Pons (tissue), 1 donor: Measurements from ENCODE around the gene NTRK3.

Experiments
- DNase-seq: peaks from one replicate; pipeline ENCODE4 v3.0.0-alpha.2; 2016; ENCODE audit warnings: low spot score

Gene NTRK3

DNA sequence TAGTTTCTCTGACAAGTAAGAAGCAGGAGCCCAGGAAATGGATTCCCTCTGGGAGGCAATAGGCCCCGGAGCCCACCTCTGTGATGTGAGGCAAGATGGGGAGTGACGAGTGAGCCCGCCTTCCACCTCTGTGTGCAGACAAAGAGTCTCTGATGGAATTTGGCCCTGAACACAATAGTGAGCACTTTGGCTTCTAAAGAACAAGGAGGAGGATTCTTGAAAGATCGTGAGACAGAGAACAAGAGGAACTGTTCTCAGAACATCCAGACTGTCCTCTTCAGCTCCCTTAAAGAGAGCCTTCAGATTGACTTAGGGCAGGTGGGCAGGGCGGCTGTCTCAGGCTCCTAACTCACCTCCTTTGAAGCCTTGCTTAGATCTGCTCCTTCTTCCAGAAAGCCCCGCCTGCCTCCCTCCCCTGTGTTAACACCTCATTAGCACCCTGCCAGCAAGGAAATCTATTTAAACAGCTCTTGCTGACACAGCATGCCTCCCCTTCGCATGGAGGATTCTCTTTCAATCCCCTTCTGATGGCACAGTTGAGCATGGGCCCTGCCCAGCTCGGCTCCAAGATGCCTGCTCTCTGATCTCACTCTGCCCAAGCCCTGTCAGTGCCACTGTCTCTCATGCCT, 430.3 kb downstream of the NTRK3 start:
- no peak for DNase-seq

DNA sequence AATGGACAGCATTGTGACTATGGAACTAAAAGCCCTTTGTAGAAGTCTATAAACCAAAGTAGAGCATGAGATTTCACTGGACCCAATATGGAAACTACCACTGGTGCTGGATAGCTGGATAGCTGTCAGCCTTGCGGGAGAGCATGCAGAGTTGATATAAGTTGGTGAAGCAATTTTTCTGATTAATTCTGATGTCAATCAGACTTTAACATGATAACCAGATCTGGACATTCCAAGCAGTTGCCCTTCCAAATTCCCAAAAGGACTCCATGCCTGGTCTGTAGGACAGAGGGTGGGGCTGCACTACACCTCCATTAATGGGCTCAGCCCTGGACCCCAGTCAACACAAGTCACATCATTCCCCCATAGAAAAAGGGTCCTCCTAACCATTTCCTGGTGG, 437.8 kb downstream of the NTRK3 start:
- DNase-seq: no peak

DNA sequence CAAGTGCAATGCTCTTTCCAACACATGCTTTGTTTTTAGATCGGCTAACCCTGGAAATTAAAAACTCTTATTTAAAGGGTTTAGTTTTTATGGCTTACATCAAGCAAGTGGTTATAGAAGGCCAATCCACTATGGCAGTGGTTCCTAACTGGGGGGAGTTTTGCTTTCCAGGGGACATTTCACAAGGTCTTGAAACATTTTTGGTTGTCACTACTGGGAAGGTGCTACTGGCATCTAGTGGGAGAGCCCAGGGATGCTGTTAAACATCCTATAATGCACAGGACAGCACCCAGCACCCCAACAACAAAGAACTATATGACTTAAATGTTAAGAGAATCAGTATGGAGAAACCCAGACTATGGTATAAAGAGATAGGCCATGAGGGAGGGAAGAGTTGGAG, 439.0 kb downstream of the NTRK3 start:
- no peak for DNase-seq

DNA sequence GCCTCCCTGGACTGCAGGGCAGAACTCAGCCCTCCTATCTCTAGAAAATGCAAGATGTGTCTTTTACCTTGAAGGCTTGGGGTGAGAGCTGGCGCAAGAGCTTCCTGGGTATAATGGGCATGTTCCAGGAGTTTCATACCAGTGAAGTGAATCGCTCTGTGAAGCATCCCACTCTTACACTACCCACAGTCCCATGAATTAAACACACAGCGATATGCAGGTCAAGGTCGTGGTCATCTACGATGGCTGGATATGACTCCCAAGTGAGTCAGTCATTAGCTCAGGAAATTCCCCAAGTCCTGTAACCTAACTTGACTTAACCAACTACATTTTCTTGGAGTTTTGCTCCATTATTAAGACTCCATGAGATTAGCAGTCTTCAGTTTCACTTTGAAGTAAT, 439.7 kb downstream of the NTRK3 start:
- DNase-seq: no peak

DNA sequence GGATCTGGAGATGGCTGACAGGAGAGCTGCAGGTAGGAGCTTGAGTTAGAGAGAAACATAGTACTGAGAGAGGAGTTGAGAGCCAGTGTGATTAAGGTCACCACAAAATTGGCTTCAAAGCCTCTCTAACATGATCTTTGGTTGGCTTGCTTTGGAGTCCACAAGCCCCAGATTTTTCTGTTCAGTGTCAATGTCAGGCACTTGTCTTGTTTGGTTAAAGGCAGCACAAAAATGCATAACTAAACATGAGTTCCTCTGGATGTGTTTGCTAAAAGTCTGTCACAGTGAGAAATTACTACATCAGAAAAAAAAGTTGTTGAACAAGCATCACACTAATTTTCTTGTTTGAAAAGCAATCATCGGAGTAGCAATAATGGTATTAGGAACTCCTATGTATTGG, 440.5 kb downstream of the NTRK3 start:
- no peak for DNase-seq
